Measurements from ENCODE around the gene DCC.

GRCh38 chr18:53254265-53254664 is 914.3 kb downstream of the DCC start:
- TF ChIP-seq CTCF (conservative IDR thresholded peaks at IDR 0.05; ENCODE audit: low read depth in 2 of 2) (no peak), REST (IDR thresholded peaks at IDR 0.05; ENCODE audit: unreplicated experiment) (no peak), EZH2 (IDR thresholded peaks at IDR 0.05; ENCODE audit: low read depth, unreplicated experiment) (no peak), POLR2AphosphoS5 (IDR thresholded peaks at IDR 0.05; ENCODE audit: low read depth) (no peak), ZNF331 (CRISPR knock-in tag; IDR thresholded peaks at IDR 0.05; ENCODE audit: low read depth) (no peak)

Data from GM23338 (cell line).